Stomach (tissue), 9 donors: ENCODE results near the gene RASA4. TPM values are rescaled to one million over a fixed set of nuclear protein-coding genes. Genes with fewer than 3 reads are reported as not detected.
"Not testable (repeated sequence)": the region's sequence is repeated elsewhere in the genome, so short reads cannot be mapped to it uniquely, and the experiment has no call there.

Experiments
- DNase-seq, 2 donors: peaks; one replicate each; pipeline versions ENCODE4 v3.0.0 to v3.0.0-alpha.2; 2013 to 2019
- H3K27ac ChIP-seq, 5 donors: fragments of 200-600 bp in 4 of 5; sonication (generic) in 4 of 5; one replicate each; pipeline ENCODE4 v1.5.1; 2013 to 2019; ENCODE audit warnings: mild to moderate bottlenecking in 1 of 5, moderate library complexity in 1 of 5
- H3K27me3 ChIP-seq, 3 donors: fragments of 200-600 bp; sonication (generic); one replicate each; pipeline ENCODE4 v1.5.1; 2017 to 2019; ENCODE audit warnings: mixed run types in 1 of 3
- H3K36me3 ChIP-seq, 4 donors: fragments of 200-600 bp; sonication (generic); 1 replicate in 3 of 4; 2 replicates in 1 of 4; pipeline ENCODE4 v1.5.1; 2016 to 2019
- H3K4me1 ChIP-seq, 4 donors: fragments of 200-600 bp; sonication (generic); one replicate each; pipeline ENCODE4 v1.5.1; 2016 to 2019
- H3K4me3 ChIP-seq, 4 donors: fragments of 200-600 bp; sonication (generic) in 3 of 4; one replicate each; pipeline ENCODE4 v1.5.1; 2016 to 2019; ENCODE audit warnings: mild to moderate bottlenecking in 1 of 4
- H3K9me3 ChIP-seq, 4 donors: fragments of 200-600 bp; sonication (generic); one replicate each; pipeline ENCODE4 v1.5.1; 2016 to 2019
- WGBS, 5 donors: extraction: QIAGEN DNeasy Blood & Tissue Kit in 3 of 5; methylation state at CpG; one replicate each; pipeline versions ENCODE4 v1.1.5 to v1.1.7; 2013 to 2018; 5-methylcytosine and 5-hydroxymethylcytosine counted together
- intact Hi-C: fragments of 100-400 bp; cut with DNase I; formaldehyde crosslinking; loops from one replicate; pipeline ENCODE4 v1.15.1; 2023; ENCODE audit warnings: low total_unique reads
- polyA plus RNA-seq, 3 donors: library from polyadenylated mRNA; stranded (reverse); fragments of 200-250 nt; gene quantifications; one replicate each; pipeline ENCODE4 v1.2.3, GENCODE V29; 2013
- total RNA-seq, 5 donors: library from RNA; depleted of rRNA; stranded (reverse); fragments of >200 nt; gene quantifications; one replicate each; pipeline versions ENCODE4 v1.1.0 to v1.2.3, GENCODE V29; 2014 to 2016
- donor health status: healthy with polysubstance abuse.
- donor health status: Bipolar disorder and iron deficiency.
- donor health status: healthy.

The RASA4 gene
- total and polyA plus RNA-seq, 8 donors = 7.6 to 57.2 (median 16.8) TPM

GRCh38 chr7:102627271-102627904 lies 10.8 kb upstream of the RASA4 start:
- H3K9me3 ChIP-seq, DNase-seq, H3K4me3 ChIP-seq, intact Hi-C loops, H3K36me3 ChIP-seq, H3K27ac ChIP-seq, H3K4me1 ChIP-seq, H3K27me3 ChIP-seq: not testable (repeated sequence)
- WGBS, 5 donors = no CpG with 5 or more reads among the region's 8 CpGs

- peak in 1 of 2 donors; percentile 2 for DNase-seq
- H3K4me1 ChIP-seq, H3K9me3 ChIP-seq, H3K27ac ChIP-seq, H3K4me3 ChIP-seq, H3K36me3 ChIP-seq, H3K27me3 ChIP-seq, intact Hi-C loops: not testable (repeated sequence)
- WGBS, 5 donors = 78 to 91% (median 87%) methylated on average over 2 to 4 of the region's 8 CpGs; no CpG with 5 or more reads in 1 of the 5 donors
Measured at GRCh38 chr7:102618122-102618521, 1.6 kb upstream of the RASA4 start.

DNA sequence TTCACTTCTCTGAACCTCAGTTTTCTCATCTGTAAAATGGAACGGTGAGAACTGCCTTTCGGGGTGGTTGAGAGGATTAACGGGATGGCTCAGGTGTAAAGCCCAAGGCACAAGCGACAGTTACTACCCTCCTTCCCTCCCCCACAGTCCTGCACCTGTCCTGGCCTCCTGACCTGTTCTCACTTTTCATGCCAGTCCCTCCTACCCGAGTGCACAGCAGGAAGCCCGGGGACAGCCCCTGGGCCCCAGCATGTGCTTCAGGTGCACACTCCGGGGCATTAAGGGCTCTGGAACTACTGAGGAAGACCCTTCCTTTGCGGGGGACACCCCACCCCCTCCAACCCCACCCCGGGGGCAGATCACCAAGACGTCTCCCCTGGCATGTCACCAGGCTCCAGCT lies 626 bp downstream of the RASA4 start:
- H3K27ac ChIP-seq, intact Hi-C loops, H3K9me3 ChIP-seq, H3K27me3 ChIP-seq, H3K36me3 ChIP-seq, H3K4me1 ChIP-seq, H3K4me3 ChIP-seq, DNase-seq: not testable (repeated sequence)
- no CpG with 5 or more reads among the region's 10 CpGs for whole genome bisulfite sequencing, 5 donors

- no CpG with 5 or more reads among the region's 3 CpGs for WGBS, 5 donors
- DNase-seq, H3K27me3 ChIP-seq, H3K27ac ChIP-seq, H3K9me3 ChIP-seq, H3K36me3 ChIP-seq, H3K4me3 ChIP-seq, H3K4me1 ChIP-seq, intact Hi-C loops: not testable (repeated sequence)
Measured at GRCh38 chr7:102614873-102615272, 1.7 kb downstream of the RASA4 start.

GRCh38 chr7:102614346-102614697 lies 2.2 kb downstream of the RASA4 start:
- H3K27ac ChIP-seq, intact Hi-C loops, H3K4me3 ChIP-seq, H3K9me3 ChIP-seq, H3K27me3 ChIP-seq, DNase-seq, H3K4me1 ChIP-seq, H3K36me3 ChIP-seq: not testable (repeated sequence)
- WGBS, 5 donors = no CpG with 5 or more reads among the region's 4 CpGs

- H3K36me3 ChIP-seq, DNase-seq, H3K4me1 ChIP-seq, H3K9me3 ChIP-seq, H3K4me3 ChIP-seq, intact Hi-C loops, H3K27me3 ChIP-seq: not testable (repeated sequence)
- peak overlapping the region in 1 of 5 donors; percentile 18 for H3K27ac ChIP-seq
- WGBS, 5 donors = 68 to 85% (median 79%) methylated on average over 4 to 5 of the region's 15 CpGs; no CpG with 5 or more reads in 1 of the 5 donors
Measured at GRCh38 chr7:102613575-102614345, 2.8 kb downstream of the RASA4 start.

DNA sequence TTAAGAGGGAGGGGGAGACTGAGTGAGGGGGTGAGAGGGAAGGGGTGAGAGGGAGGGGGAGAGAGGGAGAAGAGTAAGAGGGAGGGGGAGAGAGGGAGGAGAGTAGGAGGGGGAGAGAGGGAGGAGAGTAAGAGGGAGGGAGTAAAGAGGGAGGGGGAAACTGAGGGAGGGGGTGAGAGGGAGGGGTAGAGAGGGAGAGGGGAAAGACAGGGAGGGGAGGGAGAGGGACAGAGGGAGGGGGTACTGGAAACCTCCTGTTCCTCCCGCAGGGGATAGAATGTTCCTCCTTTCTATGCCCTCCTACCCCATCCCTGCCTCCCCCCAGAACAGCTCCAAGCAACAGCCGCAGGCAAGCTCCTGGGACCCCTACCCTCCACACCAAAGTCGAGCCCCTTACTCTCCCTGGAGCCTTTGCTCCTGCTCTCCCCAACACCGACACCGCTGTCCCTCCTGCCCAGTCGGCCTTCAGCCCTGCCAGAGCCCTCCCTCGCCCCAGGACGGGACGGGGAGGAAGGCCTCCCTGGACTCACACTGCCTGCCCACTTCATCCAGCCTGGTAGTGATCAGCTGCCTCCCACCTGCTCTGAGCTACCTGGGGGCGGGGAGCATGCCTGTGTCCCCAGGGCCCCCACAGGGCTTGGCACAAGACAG lies 4.8 kb downstream of the RASA4 start:
- H3K4me3 ChIP-seq, H3K36me3 ChIP-seq: not testable (repeated sequence)
- 22 to 48% (median 26%) methylated on average over 6 to 8 of the region's 10 CpGs; no CpG with 5 or more reads in 1 of the 5 donors for WGBS, 5 donors

DNA sequence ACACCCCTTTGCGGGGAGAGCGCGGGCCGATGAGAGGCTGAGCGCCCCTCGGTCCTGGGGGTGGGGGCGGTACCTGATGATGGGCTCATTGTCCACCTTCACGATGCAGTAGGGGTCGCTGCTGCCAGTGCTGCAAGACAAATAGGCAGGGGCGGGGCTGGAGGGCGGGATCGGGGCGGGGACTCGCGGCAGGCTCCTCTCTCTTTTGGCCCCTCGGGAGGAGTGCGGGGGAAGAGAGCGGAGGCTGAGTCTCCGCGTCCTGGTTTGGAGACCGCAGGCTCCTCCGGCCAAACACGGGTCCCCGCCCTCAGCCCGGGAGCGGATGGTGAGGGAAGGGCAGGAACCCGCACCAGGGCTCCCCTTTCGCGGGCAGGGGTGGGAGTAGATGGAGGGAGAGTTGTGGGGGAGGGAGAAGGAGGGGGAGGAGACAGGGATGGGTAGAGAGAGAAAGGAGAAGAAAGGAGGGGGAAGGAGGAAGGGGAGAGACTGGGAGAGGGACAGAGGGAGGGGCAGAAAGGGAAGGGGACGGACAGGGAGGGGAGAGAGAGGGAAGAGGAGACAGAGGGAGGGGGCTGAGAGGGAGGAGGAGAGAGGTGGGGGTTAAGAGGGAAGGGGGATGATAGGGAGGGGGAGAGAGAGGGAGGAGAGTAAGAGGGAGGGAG lies 5.4 kb downstream of the RASA4 start:
- H3K27ac ChIP-seq, H3K4me1 ChIP-seq, H3K27me3 ChIP-seq, H3K36me3 ChIP-seq, DNase-seq, H3K4me3 ChIP-seq, intact Hi-C loops, H3K9me3 ChIP-seq: not testable (repeated sequence)
- WGBS, 5 donors = no CpG with 5 or more reads among the region's 30 CpGs

More for the DNA sequence above, 4.8 kb downstream of the RASA4 start:
- H3K27me3 ChIP-seq, DNase-seq, H3K9me3 ChIP-seq, intact Hi-C loops, H3K4me1 ChIP-seq: not testable (repeated sequence)
- H3K27ac ChIP-seq = peak overlapping the region in 3 of 5 donors; percentile 26 to 68 (median 55)

- DNase-seq, H3K4me3 ChIP-seq, H3K27me3 ChIP-seq, H3K9me3 ChIP-seq, H3K4me1 ChIP-seq, intact Hi-C loops, H3K27ac ChIP-seq, H3K36me3 ChIP-seq: not testable (repeated sequence)
- WGBS, 5 donors = 60% methylated on average over 3 of the region's 7 CpGs; no CpG with 5 or more reads in 4 of the 5 donors
Measured at GRCh38 chr7:102610441-102610840, 6.1 kb downstream of the RASA4 start.

DNA sequence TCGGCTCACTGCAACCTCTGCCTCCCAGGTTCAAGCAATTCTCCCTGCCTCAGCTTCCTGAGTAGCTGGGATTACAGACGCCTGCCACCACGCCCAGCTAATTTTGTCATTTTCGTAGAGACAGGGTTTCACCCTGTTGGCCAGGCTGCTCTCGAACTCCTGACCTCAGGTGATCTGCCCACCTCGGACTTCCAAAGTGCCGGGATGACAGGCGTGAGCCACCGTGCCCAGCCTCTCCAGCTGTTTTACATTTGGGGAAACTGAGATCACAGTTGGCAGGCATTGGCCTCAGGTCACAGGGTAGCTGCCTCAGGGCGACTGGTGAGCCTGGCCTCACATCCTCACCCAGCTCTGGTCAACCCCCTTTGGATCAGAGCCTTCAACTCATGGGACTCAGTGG lies 6.8 kb downstream of the RASA4 start:
- intact Hi-C loops, DNase-seq: not testable (repeated sequence)

DNA sequence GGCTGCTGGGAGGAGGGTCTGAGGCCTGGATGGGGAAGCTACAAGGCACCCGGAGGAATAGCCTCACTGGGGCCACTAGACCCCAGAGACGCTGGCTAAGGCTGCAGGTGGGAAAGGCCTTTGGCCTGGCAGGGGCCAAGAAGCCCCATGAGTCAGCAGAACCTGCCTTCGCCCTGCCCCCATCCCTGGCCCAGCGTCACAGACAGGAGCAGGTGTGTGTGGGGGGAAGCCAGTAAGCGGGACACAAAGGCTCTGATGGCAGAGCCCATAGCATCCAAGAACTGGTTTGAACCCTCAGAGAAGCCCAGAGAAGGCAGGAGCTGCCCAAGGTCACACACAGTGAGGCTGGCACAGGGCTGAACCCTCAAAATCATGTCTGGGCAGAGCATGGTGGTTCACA lies 9.7 kb downstream of the RASA4 start:
- H3K27ac ChIP-seq, H3K9me3 ChIP-seq, H3K27me3 ChIP-seq, intact Hi-C loops, H3K4me1 ChIP-seq, H3K4me3 ChIP-seq, H3K36me3 ChIP-seq, DNase-seq: not testable (repeated sequence)
- WGBS, 5 donors = no CpG with 5 or more reads among the region's 5 CpGs

More for the DNA sequence above, 6.8 kb downstream of the RASA4 start:
- H3K36me3 ChIP-seq, H3K27me3 ChIP-seq, H3K4me3 ChIP-seq, H3K4me1 ChIP-seq, H3K27ac ChIP-seq, H3K9me3 ChIP-seq: not testable (repeated sequence)
- WGBS, 5 donors = 69 to 76% methylated on average over 5 of the region's 10 CpGs; no CpG with 5 or more reads in 3 of the 5 donors
